GM18505 (cell line): ENCODE measurements around the gene CHAC1.

Experiments
- ATAC-seq: cut with Tn5 transposase; IDR thresholded peaks from one replicate; pipeline ENCODE4 v1.9.1; 2021; ENCODE audit not compliant: unreplicated experiment
- POLR2A ChIP-seq: IDR thresholded peaks from 4 replicates; pipeline ENCODE4 v1.6.1; 2011; ENCODE audit warnings: borderline replicate concordance; ENCODE audit not compliant: insufficient read depth, insufficient read length; ENCODE audit errors: extremely low read depth

CHAC1 gene

GRCh38 chr15:40952901-40953712, at the start of gene CHAC1:
Gene CHAC1 (plus strand): TSS chr15:40953471. CDS start chr15:40953584, 113 bp downstream.
- ATAC-seq = peak; percentile 86
- peak; percentile 87 for TF ChIP-seq POLR2A

GRCh38 chr15:40904552-40905201, 48.6 kb upstream of the CHAC1 start:
- ATAC-seq = no peak
- no peak for TF ChIP-seq POLR2A

GRCh38 chr15:40906091-40906990, 46.9 kb upstream of the CHAC1 start:
- ATAC-seq = peak; percentile 62
- TF ChIP-seq POLR2A = peak; percentile 26

GRCh38 chr15:40906991-40907802, 46.1 kb upstream of the CHAC1 start:
- no peak for TF ChIP-seq POLR2A
- ATAC-seq = no peak

GRCh38 chr15:40908095-40908494, 45.2 kb upstream of the CHAC1 start:
- no peak for ATAC-seq
- TF ChIP-seq POLR2A = no peak

- TF ChIP-seq POLR2A = no peak
- no peak for ATAC-seq
Measured at GRCh38 chr15:40909662-40910630, 43.3 kb upstream of the CHAC1 start.

- no peak for ATAC-seq
- no peak for TF ChIP-seq POLR2A
Measured at GRCh38 chr15:40911141-40911540, 42.1 kb upstream of the CHAC1 start.

GRCh38 chr15:40911693-40912092, 41.6 kb upstream of the CHAC1 start:
- no peak for ATAC-seq
- no peak for TF ChIP-seq POLR2A

GRCh38 chr15:40912478-40912877, 40.8 kb upstream of the CHAC1 start:
- no peak for ATAC-seq
- no peak for TF ChIP-seq POLR2A

- TF ChIP-seq POLR2A = no peak
- ATAC-seq = no peak
Measured at GRCh38 chr15:40914013-40914412, 39.3 kb upstream of the CHAC1 start.

- ATAC-seq = no peak
- TF ChIP-seq POLR2A = no peak
Measured at GRCh38 chr15:40914486-40914885, 38.8 kb upstream of the CHAC1 start.
